HG03103 (cell line): Measurements from ENCODE around the gene PLCB1.

Experiments
- ATAC-seq: cut with Tn5 transposase; IDR thresholded peaks from one replicate; pipeline ENCODE4 v1.9.1; 2021; ENCODE audit warnings: low read depth; ENCODE audit not compliant: unreplicated experiment

Gene PLCB1

GRCh38 chr20:8569766-8570165 lies 437.7 kb downstream of the PLCB1 start:
- no peak for ATAC-seq

- no peak for ATAC-seq
Measured at GRCh38 chr20:8571611-8572010, 439.5 kb downstream of the PLCB1 start.

GRCh38 chr20:8573686-8574085 lies 441.6 kb downstream of the PLCB1 start:
- no peak for ATAC-seq

- ATAC-seq: no peak
Measured at GRCh38 chr20:8575114-8575513, 443.0 kb downstream of the PLCB1 start.

GRCh38 chr20:8578161-8578865 lies 446.2 kb downstream of the PLCB1 start:
- no peak for ATAC-seq

GRCh38 chr20:8579035-8579434 lies 447.0 kb downstream of the PLCB1 start:
- ATAC-seq: no peak

GRCh38 chr20:8581446-8582183 lies 449.5 kb downstream of the PLCB1 start:
- ATAC-seq: no peak

- no peak for ATAC-seq
Measured at GRCh38 chr20:8583012-8583565, 451.0 kb downstream of the PLCB1 start.

- no peak for ATAC-seq
Measured at GRCh38 chr20:8583566-8584043, 451.5 kb downstream of the PLCB1 start.

- no peak for ATAC-seq
Measured at GRCh38 chr20:8587251-8587650, 455.2 kb downstream of the PLCB1 start.

GRCh38 chr20:8587810-8588209 lies 455.7 kb downstream of the PLCB1 start:
- peak; percentile 73 for ATAC-seq

- no peak for ATAC-seq
Measured at GRCh38 chr20:8589956-8590355, 457.9 kb downstream of the PLCB1 start.

GRCh38 chr20:8600910-8601541 lies 469.0 kb downstream of the PLCB1 start:
- peak; percentile 2 for ATAC-seq

GRCh38 chr20:8601542-8601912 lies 469.5 kb downstream of the PLCB1 start:
- ATAC-seq: peak; percentile 95

- peak; percentile 57 for ATAC-seq
Measured at GRCh38 chr20:8602389-8603116, 470.5 kb downstream of the PLCB1 start.

- ATAC-seq: no peak
Measured at GRCh38 chr20:8608470-8608869, 476.4 kb downstream of the PLCB1 start.

GRCh38 chr20:8616792-8617191 lies 484.7 kb downstream of the PLCB1 start:
- ATAC-seq: no peak

GRCh38 chr20:8621001-8621400 lies 488.9 kb downstream of the PLCB1 start:
- no peak for ATAC-seq

- ATAC-seq: no peak
Measured at GRCh38 chr20:8624046-8624445, 492.0 kb downstream of the PLCB1 start.

- ATAC-seq: no peak
Measured at GRCh38 chr20:8624616-8625015, 492.6 kb downstream of the PLCB1 start.
